ENCODE measurements around the gene NDUFC2.
"Not testable (repeated sequence)": the region's sequence is repeated elsewhere in the genome, so short reads cannot be mapped to it uniquely, and the experiment has no call there.

NDUFC2 gene

GRCh38 chr11:78079232-78080083, at the start of gene NDUFC2:
TSS of gene NDUFC2 (minus strand) at chr11:78079862. CDS start at chr11:78079744, 118 bp downstream.
- DNase-seq (ENCODE audit: low spot score), result peak; percentile 58

DNA sequence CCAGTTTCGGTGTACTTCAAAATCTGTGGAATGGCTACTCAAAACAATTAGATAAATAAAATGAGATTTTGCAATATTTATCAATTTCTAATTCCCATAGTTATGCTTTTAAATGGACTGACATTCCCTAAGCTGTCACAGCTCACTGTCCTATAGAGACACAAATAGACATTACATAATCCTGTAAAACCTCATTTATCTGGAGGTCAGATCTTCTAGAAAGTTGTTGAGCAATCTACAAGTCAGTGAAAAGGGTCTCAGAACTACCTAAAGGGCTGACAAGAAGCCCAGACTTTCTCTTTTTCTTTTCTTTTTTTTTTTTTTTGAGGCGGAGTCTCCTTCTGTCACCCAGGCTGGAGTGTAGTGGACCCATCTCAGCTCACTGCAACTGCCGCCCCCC, 47.7 kb upstream of the NDUFC2 start:
- DNase-seq (ENCODE audit: low spot score), result no peak

DNA sequence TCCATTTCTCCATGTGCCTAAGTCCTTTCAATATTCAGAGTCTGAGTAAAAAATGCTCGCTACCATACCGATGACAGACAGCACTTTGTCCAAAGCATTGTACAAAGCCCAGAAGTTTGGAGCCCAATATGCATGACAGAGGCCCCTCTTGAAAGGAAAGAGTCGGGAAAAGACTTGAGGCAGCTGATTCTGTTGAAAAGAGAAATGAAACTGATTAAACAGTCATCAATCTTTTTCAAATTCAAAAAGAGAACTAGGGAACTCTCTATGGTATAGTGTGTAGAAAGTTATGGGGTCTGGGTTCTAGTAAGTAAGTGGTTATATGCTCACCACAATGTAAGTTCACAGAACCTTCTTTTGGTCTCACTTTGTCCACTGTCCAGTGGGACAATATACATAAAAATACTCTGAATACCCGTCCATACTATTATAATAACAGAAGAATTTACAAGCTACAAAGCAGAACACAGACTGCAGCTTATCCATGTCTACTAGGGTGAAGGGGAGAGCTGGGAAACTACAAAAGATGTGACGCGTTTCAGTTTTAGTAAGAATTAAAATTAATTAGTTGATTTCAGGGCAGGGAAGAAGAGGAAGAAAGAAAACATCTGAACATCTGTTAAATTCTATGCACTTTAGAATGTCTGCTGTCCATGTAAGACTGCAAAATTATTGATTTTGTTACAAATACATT, 33.1 kb upstream of the NDUFC2 start:
- no peak for DNase-seq (ENCODE audit: low spot score)

- no peak for DNase-seq (ENCODE audit: low spot score)
Measured at GRCh38 chr11:78111298-78111697, 31.6 kb upstream of the NDUFC2 start.

DNA sequence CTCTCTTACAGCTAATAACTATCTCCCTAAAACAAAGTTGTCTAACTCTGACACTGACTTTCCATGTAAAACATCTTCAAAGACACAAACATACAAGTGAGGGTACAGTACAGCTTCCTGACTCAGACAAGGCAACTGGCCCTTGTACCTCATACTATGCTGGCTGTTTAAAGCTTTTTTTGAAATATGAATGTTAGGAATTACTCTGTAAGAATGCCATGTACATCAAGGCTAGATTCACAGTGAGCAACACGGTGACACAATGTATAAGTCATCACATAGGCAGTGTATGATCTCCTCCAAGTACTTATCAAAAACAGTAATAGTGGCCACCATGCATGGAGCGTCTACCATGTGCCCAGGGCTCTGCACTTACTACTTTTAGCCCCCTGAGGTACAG, 31.2 kb upstream of the NDUFC2 start:
- no peak for DNase-seq (ENCODE audit: low spot score)

- no peak for DNase-seq (ENCODE audit: low spot score)
Measured at GRCh38 chr11:78110351-78110750, 30.7 kb upstream of the NDUFC2 start.

GRCh38 chr11:78109081-78110015, 29.7 kb upstream of the NDUFC2 start:
- no peak for DNase-seq (ENCODE audit: low spot score)

- no peak for DNase-seq (ENCODE audit: low spot score)
Measured at GRCh38 chr11:78100676-78101472, 21.2 kb upstream of the NDUFC2 start.

DNA sequence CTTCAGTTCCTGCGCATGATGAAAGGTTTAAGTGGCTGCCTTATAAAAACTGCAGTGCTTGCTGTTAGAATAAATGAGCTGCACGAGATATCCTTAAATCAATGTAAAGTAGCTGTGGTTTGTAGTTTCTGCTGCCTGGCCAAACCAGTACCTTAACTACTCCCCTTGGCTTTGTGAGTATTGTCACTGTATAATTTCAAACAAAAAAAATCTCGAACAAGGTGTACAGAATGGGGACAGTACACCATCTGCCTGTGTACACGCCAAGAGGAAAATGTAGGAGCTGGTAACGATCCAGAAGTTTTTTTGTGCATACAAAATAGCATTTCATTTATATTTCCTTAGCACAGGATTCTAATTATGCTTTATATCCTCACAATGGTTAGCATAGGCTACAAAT, 20.6 kb upstream of the NDUFC2 start:
- DNase-seq (ENCODE audit: low spot score), result no peak

DNA sequence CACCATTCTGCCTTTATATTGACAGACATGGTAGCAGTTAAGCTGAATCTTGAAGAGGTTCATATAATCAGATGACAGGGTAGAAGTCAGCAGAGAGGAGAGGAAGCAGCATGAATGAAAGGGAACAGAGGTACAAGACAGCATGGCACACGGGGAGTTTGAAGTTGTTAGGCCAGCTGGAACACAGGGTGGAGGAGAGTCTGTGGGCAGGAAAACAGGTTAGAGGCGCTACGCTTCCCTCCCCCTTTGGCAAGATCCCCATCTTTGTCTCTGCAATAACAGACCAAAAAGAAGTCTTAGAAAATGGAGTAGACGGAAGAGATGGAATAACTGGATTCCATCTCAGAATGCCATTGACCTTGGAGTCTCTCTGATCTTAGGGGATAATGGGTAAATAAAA, 20.0 kb upstream of the NDUFC2 start:
- no peak for DNase-seq (ENCODE audit: low spot score)

DNA sequence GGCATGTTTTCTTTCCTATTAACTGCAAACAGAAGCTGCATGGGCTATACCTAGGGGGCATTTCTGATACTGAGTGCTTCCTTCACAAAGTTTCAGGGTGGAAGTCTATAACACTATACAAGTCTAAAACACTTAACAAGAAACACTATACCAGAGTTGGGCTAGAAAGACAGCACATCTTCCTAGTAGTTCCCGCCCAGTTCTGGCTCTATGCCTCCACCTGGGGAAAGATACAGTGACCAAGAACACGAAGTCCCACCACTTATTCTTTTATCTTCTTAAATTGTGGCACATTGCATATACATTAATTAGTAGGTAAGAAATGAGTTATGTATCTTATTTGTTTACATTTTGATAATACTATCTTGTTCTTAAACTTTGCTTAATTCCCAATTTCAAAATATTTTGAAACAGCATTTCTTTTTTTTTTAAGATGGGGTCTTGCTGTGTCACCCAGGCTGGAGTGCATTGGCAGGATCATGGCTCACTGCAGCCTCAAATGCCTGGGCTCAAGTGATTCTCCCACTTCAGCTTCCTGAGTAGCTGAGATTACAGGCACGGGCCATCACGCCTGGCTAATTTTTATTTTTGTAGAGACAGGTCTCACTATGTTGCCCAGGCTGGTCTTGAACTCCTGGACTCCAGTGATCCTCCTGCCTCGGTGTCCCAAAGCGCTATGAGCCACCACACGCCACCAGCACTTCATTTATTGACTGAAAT, 18.2 kb upstream of the NDUFC2 start:
- no peak for DNase-seq (ENCODE audit: low spot score)

GRCh38 chr11:78094250-78094649, 14.6 kb upstream of the NDUFC2 start:
- no peak for DNase-seq (ENCODE audit: low spot score)

- DNase-seq (ENCODE audit: low spot score), result not testable (repeated sequence)
Measured at GRCh38 chr11:78086521-78087074, 6.9 kb upstream of the NDUFC2 start.

DNA sequence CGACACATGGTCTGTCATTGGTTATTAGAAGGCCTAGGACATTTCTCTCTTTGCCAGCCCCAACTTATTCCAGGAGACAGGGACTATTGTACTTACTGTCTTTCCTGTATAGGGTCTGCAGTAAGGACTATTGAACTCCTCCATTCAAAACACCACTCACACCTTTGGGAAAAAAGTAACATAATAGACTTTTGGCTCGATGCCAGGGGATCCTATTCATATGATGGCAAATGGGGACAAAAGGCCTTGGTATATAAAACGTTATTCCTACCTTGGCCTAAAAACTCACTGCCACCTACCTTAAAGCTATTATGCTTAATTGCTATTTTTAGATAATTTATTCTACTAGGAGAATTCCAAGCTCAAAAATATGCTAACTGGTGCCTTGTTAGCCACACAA, 6.3 kb upstream of the NDUFC2 start:
- no peak for DNase-seq (ENCODE audit: low spot score)

DNA sequence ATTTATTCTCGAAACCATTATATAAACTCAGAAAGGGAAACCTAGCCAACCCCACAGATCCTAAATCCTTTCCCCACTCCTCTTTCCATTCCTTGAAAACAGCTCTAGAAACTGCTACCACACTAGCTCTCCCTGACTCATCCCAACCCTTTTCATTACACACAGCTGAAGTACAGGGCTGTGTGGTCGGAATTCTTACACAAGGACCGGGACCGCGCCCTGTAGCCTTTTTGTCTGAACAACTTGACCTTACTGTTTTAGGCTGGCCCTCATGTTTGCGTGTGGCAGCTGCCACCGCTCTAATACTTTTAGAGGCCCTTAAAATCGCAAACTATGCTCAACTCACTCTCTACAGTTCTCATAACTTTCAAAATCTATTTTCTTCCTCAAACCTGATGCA, 4.8 kb upstream of the NDUFC2 start:
- not testable (repeated sequence) for DNase-seq (ENCODE audit: low spot score)

DNA sequence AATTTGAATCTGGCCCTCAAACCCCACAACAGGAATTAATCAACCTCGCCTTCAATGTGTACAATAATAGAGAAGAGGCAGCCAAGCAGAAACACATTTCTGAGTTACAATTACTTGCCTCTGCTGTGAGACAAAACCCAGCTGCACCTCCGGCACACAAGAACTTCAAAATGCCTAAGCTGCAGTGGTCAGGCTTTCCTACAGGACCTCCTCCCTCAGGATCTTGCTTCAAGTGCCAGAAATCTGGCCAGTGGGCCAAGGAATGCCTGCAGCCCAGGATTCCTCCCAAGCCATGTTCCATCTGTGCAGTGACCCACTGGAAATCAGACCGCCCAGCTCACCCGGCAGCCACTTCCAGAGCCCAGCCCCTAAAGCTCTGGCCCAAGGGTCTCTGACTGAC, 3.4 kb upstream of the NDUFC2 start:
- no peak for DNase-seq (ENCODE audit: low spot score)

GRCh38 chr11:78082146-78082545, 2.5 kb upstream of the NDUFC2 start:
- DNase-seq (ENCODE audit: low spot score), result no peak

DNA sequence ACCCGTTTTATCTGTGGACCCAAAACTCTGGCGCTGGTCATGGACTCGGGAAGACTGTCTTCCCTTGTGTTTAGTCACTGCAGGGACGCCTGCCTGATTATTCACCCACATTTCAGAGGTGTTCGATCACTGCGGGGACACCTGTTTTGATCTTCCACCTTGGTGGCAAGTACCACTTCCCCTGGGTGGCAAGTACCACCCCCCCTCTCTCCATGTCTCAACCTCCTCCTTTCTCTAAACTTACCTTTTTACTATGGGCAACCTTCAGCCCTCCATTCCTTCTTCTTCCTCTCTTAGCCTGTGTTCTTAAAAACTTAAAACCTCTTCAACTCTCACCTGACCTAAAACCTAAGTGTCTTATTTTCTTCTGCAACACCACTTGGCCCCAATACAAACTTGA, 1.9 kb upstream of the NDUFC2 start:
- DNase-seq (ENCODE audit: low spot score), result no peak

DNA sequence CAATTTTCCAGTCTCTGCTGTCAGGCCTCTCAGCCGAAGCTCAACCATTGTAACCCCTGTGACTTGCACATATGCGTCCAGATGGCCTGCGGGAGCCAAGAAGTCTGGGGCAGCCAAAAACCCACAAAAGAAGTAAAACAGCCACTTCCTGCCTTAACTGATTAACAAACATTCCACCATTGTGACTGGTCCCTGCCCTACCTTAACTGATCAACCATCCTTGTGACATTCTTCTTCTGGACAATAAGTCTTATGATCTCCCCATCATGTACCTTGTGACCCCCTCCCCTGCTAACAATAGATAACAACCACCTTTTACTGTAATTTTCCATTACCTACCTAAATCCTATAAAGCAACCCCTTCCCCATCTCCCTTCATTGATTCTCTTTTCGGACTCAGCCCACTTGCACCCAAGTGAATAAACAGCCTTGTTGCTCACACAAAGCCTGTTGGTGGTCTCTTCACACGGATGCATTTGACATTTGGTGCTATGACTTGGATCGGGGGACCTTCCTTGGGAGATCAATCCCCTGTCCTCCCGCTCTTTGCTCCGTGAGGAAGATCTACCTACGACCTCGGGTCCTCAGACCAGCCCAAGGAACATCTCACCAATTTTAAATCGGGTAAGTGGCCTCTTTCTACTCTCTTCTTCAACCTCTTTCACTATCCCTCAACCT, 1.3 kb upstream of the NDUFC2 start:
- DNase-seq (ENCODE audit: low spot score), result no peak

All from germinal center (tissue), 1 donor.